ENCODE results near the gene STPG4. TPM values are rescaled to one million over a fixed set of nuclear protein-coding genes. Genes with fewer than 3 reads are reported as not detected.

STPG4 gene
- total and polyA plus RNA-seq, 4 donors, result 0.06 to 1.0 (median 0.20) TPM

DNA sequence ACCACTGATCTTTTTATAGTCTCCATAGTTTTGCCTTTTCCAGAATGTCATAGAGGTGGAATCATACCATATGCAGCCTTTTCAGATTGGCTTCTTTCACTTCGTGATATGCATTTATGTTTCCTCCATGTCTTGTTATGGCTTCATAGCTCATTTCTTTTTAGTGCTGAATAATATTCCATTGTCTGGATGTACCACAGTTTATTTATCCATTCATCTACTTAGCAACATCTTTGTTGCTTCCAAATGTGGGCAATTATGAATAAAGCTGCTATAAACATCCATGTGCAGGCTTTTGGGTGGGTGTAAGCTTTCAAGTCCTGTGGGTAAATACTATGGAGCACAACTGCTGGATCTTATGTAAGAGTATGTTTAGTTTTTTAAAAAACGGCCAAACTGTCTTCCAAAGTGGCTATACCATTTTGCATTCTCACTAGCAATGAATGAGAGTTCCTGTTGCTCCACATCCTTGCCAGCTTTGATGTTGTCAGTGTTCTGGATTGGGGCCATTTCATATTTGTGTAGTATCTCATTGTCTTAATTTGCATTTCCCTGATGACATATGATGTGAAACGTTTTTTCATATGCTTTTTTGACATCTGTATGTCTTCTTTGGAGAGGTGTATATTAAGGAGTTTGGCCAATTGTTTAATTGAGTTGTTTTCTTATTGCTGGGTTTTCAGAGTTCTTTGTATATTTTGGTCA, 20.6 kb downstream of the STPG4 start:
- H3K4me3 ChIP-seq, result no peak overlapping the region
- ATAC-seq (ENCODE audit: insufficient read depth, low FRiP score), result no peak
- TF ChIP-seq, protein P1, sequence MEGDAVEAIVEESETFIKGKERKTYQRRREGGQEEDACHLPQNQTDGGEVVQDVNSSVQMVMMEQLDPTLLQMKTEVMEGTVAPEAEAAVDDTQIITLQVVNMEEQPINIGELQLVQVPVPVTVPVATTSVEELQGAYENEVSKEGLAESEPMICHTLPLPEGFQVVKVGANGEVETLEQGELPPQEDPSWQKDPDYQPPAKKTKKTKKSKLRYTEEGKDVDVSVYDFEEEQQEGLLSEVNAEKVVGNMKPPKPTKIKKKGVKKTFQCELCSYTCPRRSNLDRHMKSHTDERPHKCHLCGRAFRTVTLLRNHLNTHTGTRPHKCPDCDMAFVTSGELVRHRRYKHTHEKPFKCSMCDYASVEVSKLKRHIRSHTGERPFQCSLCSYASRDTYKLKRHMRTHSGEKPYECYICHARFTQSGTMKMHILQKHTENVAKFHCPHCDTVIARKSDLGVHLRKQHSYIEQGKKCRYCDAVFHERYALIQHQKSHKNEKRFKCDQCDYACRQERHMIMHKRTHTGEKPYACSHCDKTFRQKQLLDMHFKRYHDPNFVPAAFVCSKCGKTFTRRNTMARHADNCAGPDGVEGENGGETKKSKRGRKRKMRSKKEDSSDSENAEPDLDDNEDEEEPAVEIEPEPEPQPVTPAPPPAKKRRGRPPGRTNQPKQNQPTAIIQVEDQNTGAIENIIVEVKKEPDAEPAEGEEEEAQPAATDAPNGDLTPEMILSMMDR (IDR thresholded peaks at IDR 0.05; ENCODE audit: control extremely low read depth, extremely low read depth), result no peak
- H3K27me3 ChIP-seq (ENCODE audit: control insufficient read depth in 3 of 3, insufficient read depth in 3 of 3, low read length in 2 of 3), result no peaks in the 10 kb centered on the region
- H3K9ac ChIP-seq (ENCODE audit: insufficient read depth in 1 of 2, low read length in 2 of 2), result no peak overlapping the region
- H3K4me1 ChIP-seq (ENCODE audit: control insufficient read depth in 5 of 5, insufficient read depth in 5 of 5, low read length in 5 of 5), result no peaks in the 10 kb centered on the region
- DNase-seq, result no peak
- H3K9me3 ChIP-seq (ENCODE audit: control insufficient read depth in 4 of 4, insufficient read depth in 3 of 4, low read length in 3 of 4), result no peaks in the 10 kb centered on the region
- 77 to 80% methylated on average over 3 of the region's 3 CpGs for WGBS, 2 donors
- no peak overlapping the region for H3K27ac ChIP-seq (ENCODE audit: low read depth in 1 of 2, low read length in 1 of 2)
- no peaks in the 10 kb centered on the region for H3K36me3 ChIP-seq (ENCODE audit: control insufficient read depth in 4 of 4, insufficient read depth in 4 of 4, low read length in 4 of 4)

DNA sequence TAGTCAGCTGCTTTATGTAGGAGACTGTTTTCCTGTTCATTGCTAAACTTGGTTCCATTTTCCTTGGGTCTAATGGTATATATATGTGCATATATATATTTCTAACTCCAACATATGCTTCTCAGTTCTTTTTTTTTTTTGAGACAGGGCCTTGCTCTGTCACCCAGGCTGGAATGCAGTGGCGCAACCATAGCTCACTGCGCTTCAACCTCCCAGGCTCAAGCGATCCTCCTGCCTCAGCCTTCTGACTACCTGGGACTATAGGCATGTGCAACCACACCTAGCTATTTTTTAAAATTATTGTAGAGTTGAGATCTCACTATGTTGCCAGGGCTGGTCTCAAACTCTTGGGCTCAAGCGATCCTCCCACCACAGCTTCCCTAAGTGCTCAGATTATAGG, 22.1 kb downstream of the STPG4 start:
- Histone ChIP-seq H3K9me3 (ENCODE audit: control insufficient read depth in 4 of 4, insufficient read depth in 3 of 4, low read length in 3 of 4) (no peaks in the 10 kb centered on the region), H3K27ac (ENCODE audit: low read depth in 1 of 2, low read length in 1 of 2) (no peak overlapping the region), H3K27me3 (ENCODE audit: control insufficient read depth in 3 of 3, insufficient read depth in 3 of 3, low read length in 2 of 3) (no peaks in the 10 kb centered on the region), H3K4me1 (ENCODE audit: control insufficient read depth in 5 of 5, insufficient read depth in 5 of 5, low read length in 5 of 5) (no peaks in the 10 kb centered on the region), H3K9ac (ENCODE audit: insufficient read depth in 1 of 2, low read length in 2 of 2) (no peak overlapping the region), H3K36me3 (ENCODE audit: control insufficient read depth in 4 of 4, insufficient read depth in 4 of 4, low read length in 4 of 4) (no peaks in the 10 kb centered on the region), H3K4me3 (no peak overlapping the region)
- WGBS, 2 donors, result 94 to 97% methylated on average over 4 of the region's 4 CpGs
- DNase-seq, result no peak
- TF ChIP-seq, protein P1 (IDR thresholded peaks at IDR 0.05; ENCODE audit: control extremely low read depth, extremely low read depth), result no peak
- ATAC-seq (ENCODE audit: insufficient read depth, low FRiP score), result no peak

DNA sequence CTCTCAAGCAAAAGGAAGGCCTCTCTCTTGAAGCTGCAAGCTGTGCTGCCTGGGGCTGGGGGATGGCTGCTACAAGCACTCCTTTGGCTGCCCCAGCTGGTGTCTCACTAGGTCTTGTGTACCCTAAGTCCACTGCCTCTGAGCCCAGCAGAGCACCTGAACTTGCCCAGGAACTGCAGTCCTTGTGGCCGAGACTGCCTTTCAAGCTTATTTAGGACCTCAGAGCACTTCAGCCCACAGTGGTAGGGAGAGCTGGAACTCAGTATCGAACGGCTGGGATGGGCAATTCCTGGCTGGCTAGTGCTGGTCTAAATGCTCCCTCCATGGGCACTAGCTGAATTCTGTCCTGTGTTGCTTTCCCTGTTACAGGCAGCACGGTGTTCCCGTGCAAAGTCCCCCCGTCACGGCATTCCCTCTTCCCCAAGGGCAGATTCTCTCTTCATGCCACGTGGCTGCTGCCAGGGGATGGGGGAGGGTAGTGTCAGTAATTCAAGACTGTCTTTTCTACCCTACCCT, 25.9 kb downstream of the STPG4 start:
- H3K27me3 ChIP-seq (ENCODE audit: control insufficient read depth in 3 of 3, insufficient read depth in 3 of 3, low read length in 2 of 3), result no peaks in the 10 kb centered on the region
- WGBS, 2 donors, result 88% methylated on average over 8 of the region's 8 CpGs
- H3K4me3 ChIP-seq, result no peak overlapping the region
- H3K9me3 ChIP-seq (ENCODE audit: control insufficient read depth in 4 of 4, insufficient read depth in 3 of 4, low read length in 3 of 4), result no peaks in the 10 kb centered on the region
- no peak for DNase-seq
- ATAC-seq (ENCODE audit: insufficient read depth, low FRiP score), result no peak
- no peak overlapping the region for H3K27ac ChIP-seq (ENCODE audit: low read depth in 1 of 2, low read length in 1 of 2)
- TF ChIP-seq, protein P1 (IDR thresholded peaks at IDR 0.05; ENCODE audit: control extremely low read depth, extremely low read depth), result no peak
- H3K36me3 ChIP-seq (ENCODE audit: control insufficient read depth in 4 of 4, insufficient read depth in 4 of 4, low read length in 4 of 4), result no peaks in the 10 kb centered on the region
- no peak overlapping the region for H3K9ac ChIP-seq (ENCODE audit: insufficient read depth in 1 of 2, low read length in 2 of 2)
- H3K4me1 ChIP-seq (ENCODE audit: control insufficient read depth in 5 of 5, insufficient read depth in 5 of 5, low read length in 5 of 5), result no peaks in the 10 kb centered on the region

All from lung (tissue), 12 donors.